ENCODE results near the gene MTERF2.

The MTERF2 gene

DNA sequence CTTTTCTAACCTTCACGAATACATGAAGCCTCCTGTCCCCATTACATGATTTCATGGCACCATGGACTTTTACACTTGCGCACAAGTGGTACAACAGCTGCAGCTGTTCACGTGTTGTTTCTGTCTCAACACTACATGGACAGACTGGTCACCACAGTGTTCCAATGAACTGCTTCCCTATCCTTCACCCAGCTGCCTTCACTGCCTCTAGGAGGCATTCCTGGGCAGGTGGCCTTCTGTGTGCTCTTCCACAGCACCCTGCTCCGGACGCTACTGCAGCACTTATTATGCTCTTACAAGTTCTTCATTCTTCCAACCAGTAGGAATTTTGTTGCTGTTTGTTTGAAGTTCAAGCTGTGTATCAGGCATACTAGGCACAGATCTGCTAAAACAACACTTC lies 1.5 kb downstream of the MTERF2 start:
- Histone ChIP-seq H2BK15ac (replicated peaks; ENCODE audit: low read depth) (no peak overlapping the region), H2BK5ac (ENCODE audit: low read length) (no peak overlapping the region), H4K8ac (ENCODE audit: low read depth, low read length) (no peak overlapping the region), H3K27me3 (ENCODE audit: insufficient read depth, low read length, poor library complexity) (no peaks in the 10 kb centered on the region), H2AK5ac (ENCODE audit: low read length) (no peak overlapping the region), H3K79me2 (ENCODE audit: control insufficient read depth, insufficient read depth, low read length) (no peaks in the 10 kb centered on the region), H3K56ac (ENCODE audit: low read length) (peak overlapping the region; percentile 50), H3K9ac (ENCODE audit: low read length) (no peak overlapping the region), H3K79me1 (ENCODE audit: low read length) (peaks cover 2% of the 10 kb centered on the region), H3K4me1 (ENCODE audit: control insufficient read depth, low read depth, low read length) (peaks cover 3% of the 10 kb centered on the region), H4K5ac (ENCODE audit: low read length) (no peak overlapping the region), H3K4me3 (ENCODE audit: low read length) (no peak overlapping the region), H3K27ac (ENCODE audit: low read depth, low read length) (no peak overlapping the region), H2BK120ac (ENCODE audit: low read depth, low read length) (no peak overlapping the region), H3K36me3 (ENCODE audit: control insufficient read depth, insufficient read depth, low read length) (no peaks in the 10 kb centered on the region), H3K23ac (ENCODE audit: low read length) (no peak overlapping the region), H3K18ac (ENCODE audit: low read length) (no peak overlapping the region), H3K4ac (ENCODE audit: low read depth, low read length) (no peak overlapping the region), H3K4me2 (ENCODE audit: low read length) (no peak overlapping the region)
- DNase-seq = no peak
- no CpG with 5 or more reads among the region's 5 CpGs for WGBS (ENCODE audit: extremely low coverage, insufficient coverage, low lambda C conversion rate)

DNA sequence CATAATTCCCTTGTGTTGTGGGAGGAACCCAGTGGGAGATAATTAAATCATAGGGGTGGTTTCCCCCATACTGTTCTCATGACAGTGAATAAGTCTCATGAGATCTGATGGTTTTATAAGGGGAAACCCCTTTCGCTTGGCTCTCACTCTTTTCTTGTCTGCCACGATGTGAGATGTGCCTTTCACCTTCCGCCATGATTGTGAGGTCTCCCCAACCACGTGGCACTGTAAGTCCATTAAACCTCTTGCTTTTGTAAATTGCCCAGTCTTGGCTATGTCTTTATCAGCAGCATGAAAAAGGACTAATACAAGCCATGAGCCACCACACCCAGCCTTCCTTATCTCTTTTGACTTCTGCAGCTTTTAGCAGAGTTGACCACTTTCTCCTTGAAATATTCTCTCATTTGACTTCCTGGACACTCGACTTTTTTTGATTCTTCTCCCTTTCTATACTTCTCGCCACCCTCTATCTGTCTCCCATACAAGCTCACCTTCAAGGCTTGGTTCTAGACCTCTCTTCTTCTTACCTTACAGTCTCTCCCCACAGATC lies 2.3 kb downstream of the MTERF2 start:
- no peak overlapping the region for H3K4ac ChIP-seq (ENCODE audit: low read depth, low read length)
- peaks cover 2% of the 10 kb centered on the region for H3K79me1 ChIP-seq (ENCODE audit: low read length)
- H3K18ac ChIP-seq (ENCODE audit: low read length) = no peak overlapping the region
- H3K27me3 ChIP-seq (ENCODE audit: insufficient read depth, low read length, poor library complexity) = no peaks in the 10 kb centered on the region
- no peak overlapping the region for H4K8ac ChIP-seq (ENCODE audit: low read depth, low read length)
- no peaks in the 10 kb centered on the region for H3K36me3 ChIP-seq (ENCODE audit: control insufficient read depth, insufficient read depth, low read length)
- no peak overlapping the region for H3K4me2 ChIP-seq (ENCODE audit: low read length)
- H2BK15ac ChIP-seq (replicated peaks; ENCODE audit: low read depth) = no peak overlapping the region
- no peak overlapping the region for H3K23ac ChIP-seq (ENCODE audit: low read length)
- H3K4me3 ChIP-seq (ENCODE audit: low read length) = no peak overlapping the region
- no CpG with 5 or more reads among the region's 6 CpGs for WGBS (ENCODE audit: extremely low coverage, insufficient coverage, low lambda C conversion rate)
- H3K79me2 ChIP-seq (ENCODE audit: control insufficient read depth, insufficient read depth, low read length) = no peaks in the 10 kb centered on the region
- peaks cover 3% of the 10 kb centered on the region for H3K4me1 ChIP-seq (ENCODE audit: control insufficient read depth, low read depth, low read length)
- H4K5ac ChIP-seq (ENCODE audit: low read length) = no peak overlapping the region
- H2BK5ac ChIP-seq (ENCODE audit: low read length) = no peak overlapping the region
- no peak for DNase-seq
- no peak overlapping the region for H2AK5ac ChIP-seq (ENCODE audit: low read length)
- H3K9ac ChIP-seq (ENCODE audit: low read length) = no peak overlapping the region
- no peak overlapping the region for H3K56ac ChIP-seq (ENCODE audit: low read length)
- no peak overlapping the region for H3K27ac ChIP-seq (ENCODE audit: low read depth, low read length)
- no peak overlapping the region for H2BK120ac ChIP-seq (ENCODE audit: low read depth, low read length)

DNA sequence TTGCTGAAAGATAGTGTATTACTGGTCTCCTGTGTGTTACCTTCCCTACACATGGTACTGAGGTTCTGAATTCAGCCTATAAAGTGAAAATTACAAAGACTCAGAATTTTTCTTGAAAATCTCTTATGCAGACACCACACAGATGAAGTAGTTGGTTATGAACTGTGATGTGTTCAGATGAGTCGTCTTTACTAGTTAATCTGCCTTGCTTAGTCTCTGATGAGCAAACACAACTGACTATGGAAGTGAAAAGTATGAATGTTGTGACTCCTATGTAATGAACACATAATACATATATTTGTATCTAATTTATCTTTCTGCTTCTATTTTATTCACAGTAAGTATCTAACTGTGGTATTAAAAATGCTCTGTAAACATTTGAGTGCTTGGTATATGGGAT lies 4.7 kb downstream of the MTERF2 start:
- H2AK5ac ChIP-seq (ENCODE audit: low read length) = no peak overlapping the region
- H3K27me3 ChIP-seq (ENCODE audit: insufficient read depth, low read length, poor library complexity) = no peaks in the 10 kb centered on the region
- no peak for DNase-seq
- WGBS (ENCODE audit: extremely low coverage, insufficient coverage, low lambda C conversion rate) = no CpG with 5 or more reads among the region's 1 CpG
- no peak overlapping the region for H3K27ac ChIP-seq (ENCODE audit: low read depth, low read length)
- H2BK5ac ChIP-seq (ENCODE audit: low read length) = no peak overlapping the region
- no peak overlapping the region for H2BK120ac ChIP-seq (ENCODE audit: low read depth, low read length)
- H3K79me2 ChIP-seq (ENCODE audit: control insufficient read depth, insufficient read depth, low read length) = no peaks in the 10 kb centered on the region
- no peak overlapping the region for H4K8ac ChIP-seq (ENCODE audit: low read depth, low read length)
- H3K79me1 ChIP-seq (ENCODE audit: low read length) = peaks cover 2% of the 10 kb centered on the region
- no peak overlapping the region for H3K23ac ChIP-seq (ENCODE audit: low read length)
- no peaks in the 10 kb centered on the region for H3K36me3 ChIP-seq (ENCODE audit: control insufficient read depth, insufficient read depth, low read length)
- no peak overlapping the region for H3K4ac ChIP-seq (ENCODE audit: low read depth, low read length)
- H3K9ac ChIP-seq (ENCODE audit: low read length) = no peak overlapping the region
- no peak overlapping the region for H3K4me2 ChIP-seq (ENCODE audit: low read length)
- H4K5ac ChIP-seq (ENCODE audit: low read length) = no peak overlapping the region
- no peak overlapping the region for H3K18ac ChIP-seq (ENCODE audit: low read length)
- no peak overlapping the region for H2BK15ac ChIP-seq (replicated peaks; ENCODE audit: low read depth)
- H3K4me1 ChIP-seq (ENCODE audit: control insufficient read depth, low read depth, low read length) = peaks cover 3% of the 10 kb centered on the region
- no peak overlapping the region for H3K4me3 ChIP-seq (ENCODE audit: low read length)
- no peak overlapping the region for H3K56ac ChIP-seq (ENCODE audit: low read length)

DNA sequence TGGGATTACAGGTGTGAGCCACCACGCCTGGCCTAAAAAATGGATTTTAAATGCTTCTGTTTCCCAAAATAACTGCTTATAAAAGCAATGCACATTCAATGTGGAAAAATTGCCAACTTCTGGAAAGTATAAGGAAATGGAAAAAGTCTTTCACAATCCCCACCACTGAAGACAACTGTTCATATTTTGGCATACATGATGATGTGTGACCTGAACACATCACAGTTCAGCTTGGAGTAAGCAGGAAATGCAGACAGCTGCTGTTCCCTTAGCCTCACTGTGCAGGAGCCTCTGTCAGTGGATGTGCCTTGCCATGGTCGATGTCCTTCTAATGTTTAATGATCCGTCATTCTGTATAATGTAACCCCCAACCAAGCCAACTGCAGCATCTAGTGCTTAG lies 5.2 kb downstream of the MTERF2 start:
- no peaks in the 10 kb centered on the region for H3K79me2 ChIP-seq (ENCODE audit: control insufficient read depth, insufficient read depth, low read length)
- no peak overlapping the region for H3K56ac ChIP-seq (ENCODE audit: low read length)
- H3K9ac ChIP-seq (ENCODE audit: low read length) = no peak overlapping the region
- H3K4me1 ChIP-seq (ENCODE audit: control insufficient read depth, low read depth, low read length) = peaks cover 3% of the 10 kb centered on the region
- H3K4me3 ChIP-seq (ENCODE audit: low read length) = no peak overlapping the region
- no peak overlapping the region for H3K4me2 ChIP-seq (ENCODE audit: low read length)
- H3K36me3 ChIP-seq (ENCODE audit: control insufficient read depth, insufficient read depth, low read length) = no peaks in the 10 kb centered on the region
- H2BK5ac ChIP-seq (ENCODE audit: low read length) = no peak overlapping the region
- no peak for DNase-seq
- no peak overlapping the region for H2BK120ac ChIP-seq (ENCODE audit: low read depth, low read length)
- no peak overlapping the region for H3K23ac ChIP-seq (ENCODE audit: low read length)
- H2BK15ac ChIP-seq (replicated peaks; ENCODE audit: low read depth) = no peak overlapping the region
- no peak overlapping the region for H2AK5ac ChIP-seq (ENCODE audit: low read length)
- H3K27me3 ChIP-seq (ENCODE audit: insufficient read depth, low read length, poor library complexity) = no peaks in the 10 kb centered on the region
- no peak overlapping the region for H4K8ac ChIP-seq (ENCODE audit: low read depth, low read length)
- no peak overlapping the region for H3K18ac ChIP-seq (ENCODE audit: low read length)
- H3K4ac ChIP-seq (ENCODE audit: low read depth, low read length) = no peak overlapping the region
- peaks cover 2% of the 10 kb centered on the region for H3K79me1 ChIP-seq (ENCODE audit: low read length)
- WGBS (ENCODE audit: extremely low coverage, insufficient coverage, low lambda C conversion rate) = no CpG with 5 or more reads among the region's 3 CpGs
- H4K5ac ChIP-seq (ENCODE audit: low read length) = no peak overlapping the region
- no peak overlapping the region for H3K27ac ChIP-seq (ENCODE audit: low read depth, low read length)

DNA sequence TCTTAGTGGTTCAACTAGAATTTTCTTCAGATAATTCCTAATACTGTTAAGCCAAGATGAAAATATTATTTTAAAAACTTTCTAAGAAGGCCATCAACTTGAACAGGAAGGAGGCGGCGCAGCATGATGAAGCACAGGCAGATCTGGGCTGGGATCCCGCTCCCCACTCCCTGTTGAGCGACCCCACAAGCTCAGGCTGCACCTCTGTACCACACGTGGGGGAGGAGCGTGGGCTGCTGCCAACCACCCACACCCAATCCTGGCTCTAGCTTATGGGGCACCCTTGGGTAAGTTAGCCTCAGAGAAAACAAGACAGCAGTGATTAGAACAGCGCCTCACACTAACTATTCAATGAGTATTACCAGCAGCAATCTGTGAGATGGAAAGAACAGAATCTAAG lies 6.0 kb downstream of the MTERF2 start:
- Histone ChIP-seq H3K18ac (ENCODE audit: low read length) (no peak overlapping the region), H2BK120ac (ENCODE audit: low read depth, low read length) (no peak overlapping the region), H3K23ac (ENCODE audit: low read length) (no peak overlapping the region), H2BK15ac (replicated peaks; ENCODE audit: low read depth) (no peak overlapping the region), H3K27ac (ENCODE audit: low read depth, low read length) (no peak overlapping the region), H2AK5ac (ENCODE audit: low read length) (no peak overlapping the region), H3K4me2 (ENCODE audit: low read length) (no peak overlapping the region), H3K9ac (ENCODE audit: low read length) (no peak overlapping the region), H3K56ac (ENCODE audit: low read length) (no peak overlapping the region), H3K79me2 (ENCODE audit: control insufficient read depth, insufficient read depth, low read length) (no peaks in the 10 kb centered on the region), H3K4ac (ENCODE audit: low read depth, low read length) (no peak overlapping the region), H3K27me3 (ENCODE audit: insufficient read depth, low read length, poor library complexity) (no peaks in the 10 kb centered on the region), H3K4me1 (ENCODE audit: control insufficient read depth, low read depth, low read length) (peaks cover 2% of the 10 kb centered on the region), H4K8ac (ENCODE audit: low read depth, low read length) (no peak overlapping the region), H3K36me3 (ENCODE audit: control insufficient read depth, insufficient read depth, low read length) (no peaks in the 10 kb centered on the region), H3K4me3 (ENCODE audit: low read length) (no peak overlapping the region), H4K5ac (ENCODE audit: low read length) (no peak overlapping the region), H2BK5ac (ENCODE audit: low read length) (no peak overlapping the region), H3K79me1 (ENCODE audit: low read length) (peaks cover 2% of the 10 kb centered on the region)
- DNase-seq = no peak
- WGBS (ENCODE audit: extremely low coverage, insufficient coverage, low lambda C conversion rate) = no CpG with 5 or more reads among the region's 7 CpGs

DNA sequence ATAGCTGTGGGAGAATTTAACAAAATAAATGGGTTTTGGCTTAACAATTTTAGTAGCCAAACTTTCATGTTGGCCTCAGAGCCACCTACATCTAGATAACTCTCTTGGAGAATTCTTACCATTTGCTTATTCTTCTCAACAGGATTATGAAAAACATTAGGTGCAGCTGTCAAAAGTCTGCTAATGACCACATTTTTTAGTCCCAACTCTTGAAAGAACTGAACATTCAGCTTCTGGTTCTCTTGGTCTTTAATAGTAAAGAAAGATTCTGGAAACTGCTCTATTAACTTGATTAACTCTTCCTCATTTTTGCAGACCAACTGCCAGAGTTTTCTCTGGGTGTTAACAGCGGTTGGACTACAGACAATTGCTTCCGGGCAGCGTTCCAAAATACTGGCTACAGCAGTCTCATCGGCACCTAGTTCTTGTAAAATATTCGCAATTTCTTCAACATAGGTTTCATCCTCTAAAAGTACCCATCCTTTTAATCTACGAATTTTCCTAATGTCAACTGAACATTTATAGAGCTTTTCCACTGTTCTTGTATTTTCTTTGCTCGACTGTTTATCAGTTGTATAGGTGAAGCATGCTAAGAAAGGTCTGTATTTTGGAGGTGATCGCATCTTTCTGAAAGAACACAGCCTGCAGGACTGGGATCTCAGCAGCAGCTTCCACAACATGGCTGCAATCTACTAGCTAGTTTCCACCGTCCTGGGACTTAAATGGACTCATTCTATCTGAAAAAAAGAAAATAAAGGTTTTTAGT lies 8.7 kb downstream of the MTERF2 start:
- Histone ChIP-seq H3K36me3 (ENCODE audit: control insufficient read depth, insufficient read depth, low read length) (no peaks in the 10 kb centered on the region), H3K23ac (ENCODE audit: low read length) (no peak overlapping the region), H2BK5ac (ENCODE audit: low read length) (no peak overlapping the region), H3K79me2 (ENCODE audit: control insufficient read depth, insufficient read depth, low read length) (no peaks in the 10 kb centered on the region), H3K4me1 (ENCODE audit: control insufficient read depth, low read depth, low read length) (no peaks in the 10 kb centered on the region), H4K5ac (ENCODE audit: low read length) (no peak overlapping the region), H3K4me2 (ENCODE audit: low read length) (no peak overlapping the region), H3K56ac (ENCODE audit: low read length) (no peak overlapping the region), H2AK5ac (ENCODE audit: low read length) (no peak overlapping the region), H3K27me3 (ENCODE audit: insufficient read depth, low read length, poor library complexity) (no peaks in the 10 kb centered on the region), H3K79me1 (ENCODE audit: low read length) (no peaks in the 10 kb centered on the region), H3K27ac (ENCODE audit: low read depth, low read length) (no peak overlapping the region), H3K9ac (ENCODE audit: low read length) (no peak overlapping the region), H4K8ac (ENCODE audit: low read depth, low read length) (no peak overlapping the region), H2BK120ac (ENCODE audit: low read depth, low read length) (no peak overlapping the region), H3K18ac (ENCODE audit: low read length) (no peak overlapping the region), H3K4ac (ENCODE audit: low read depth, low read length) (no peak overlapping the region), H2BK15ac (replicated peaks; ENCODE audit: low read depth) (no peak overlapping the region), H3K4me3 (ENCODE audit: low read length) (no peak overlapping the region)
- WGBS (ENCODE audit: extremely low coverage, insufficient coverage, low lambda C conversion rate) = 100% methylated on average over 2 of the region's 9 CpGs
- no peak for DNase-seq
